ENCODE results near the gene MINDY4B. TPM values are rescaled to one million over a fixed set of nuclear protein-coding genes. Genes with fewer than 3 reads are reported as not detected.

MINDY4B gene
- total RNA-seq, 1 donor from 2014 or later: not detected

GRCh38 chr3:150902988-150903387 is 2.3 kb downstream of the MINDY4B start:
- Mint-ChIP-seq H3K27me3 (no peaks in the 10 kb centered on the region), H3K4me3 (ENCODE audit: low read depth) (no peak overlapping the region), H3K9me3 (ENCODE audit: low read depth) (no peaks in the 10 kb centered on the region), H3K27ac (no peak overlapping the region), H3K36me3 (ENCODE audit: insufficient read depth) (no peaks in the 10 kb centered on the region), H3K4me1 (ENCODE audit: low read depth) (no peaks in the 10 kb centered on the region)
- no peak for TF ChIP-seq CTCF (IDR thresholded peaks at IDR 0.05; ENCODE audit: unreplicated experiment)
- DNase-seq (ENCODE audit: low spot score, unreplicated experiment): no peak

GRCh38 chr3:150901793-150902192 is 3.4 kb downstream of the MINDY4B start:
- no peak for TF ChIP-seq CTCF (IDR thresholded peaks at IDR 0.05; ENCODE audit: unreplicated experiment)

GRCh38 chr3:150899141-150899540 is 6.1 kb downstream of the MINDY4B start:
- Mint-ChIP-seq H3K9me3 (ENCODE audit: low read depth) (no peaks in the 10 kb centered on the region), H3K36me3 (ENCODE audit: insufficient read depth) (no peaks in the 10 kb centered on the region), H3K4me1 (ENCODE audit: low read depth) (no peaks in the 10 kb centered on the region), H3K4me3 (ENCODE audit: low read depth) (no peak overlapping the region), H3K27ac (no peak overlapping the region), H3K27me3 (peaks cover 3% of the 10 kb centered on the region)
- no peak for DNase-seq (ENCODE audit: low spot score, unreplicated experiment)
- TF ChIP-seq CTCF (IDR thresholded peaks at IDR 0.05; ENCODE audit: unreplicated experiment): no peak

More at GRCh38 chr3:150901793-150902192, 3.4 kb downstream of the MINDY4B start:
- no peak overlapping the region for H3K27ac Mint-ChIP-seq
- H3K9me3 Mint-ChIP-seq (ENCODE audit: low read depth): no peaks in the 10 kb centered on the region
- H3K27me3 Mint-ChIP-seq: no peaks in the 10 kb centered on the region
- no peak overlapping the region for H3K4me3 Mint-ChIP-seq (ENCODE audit: low read depth)
- H3K4me1 Mint-ChIP-seq (ENCODE audit: low read depth): no peaks in the 10 kb centered on the region
- no peak for DNase-seq (ENCODE audit: low spot score, unreplicated experiment)
- H3K36me3 Mint-ChIP-seq (ENCODE audit: insufficient read depth): no peaks in the 10 kb centered on the region

- no peak for DNase-seq (ENCODE audit: low spot score, unreplicated experiment)
- Mint-ChIP-seq H3K27ac (no peak overlapping the region), H3K9me3 (ENCODE audit: low read depth) (no peaks in the 10 kb centered on the region), H3K4me1 (ENCODE audit: low read depth) (no peaks in the 10 kb centered on the region), H3K27me3 (peaks cover 3% of the 10 kb centered on the region), H3K4me3 (ENCODE audit: low read depth) (no peak overlapping the region), H3K36me3 (ENCODE audit: insufficient read depth) (no peaks in the 10 kb centered on the region)
- TF ChIP-seq CTCF (IDR thresholded peaks at IDR 0.05; ENCODE audit: unreplicated experiment): no peak
These were observed 7.0 kb downstream of the MINDY4B start for GRCh38 chr3:150898046-150898754.

GRCh38 chr3:150897592-150897991 is 7.6 kb downstream of the MINDY4B start:
- H3K36me3 Mint-ChIP-seq (ENCODE audit: insufficient read depth): no peaks in the 10 kb centered on the region
- no peaks in the 10 kb centered on the region for H3K4me1 Mint-ChIP-seq (ENCODE audit: low read depth)

More at GRCh38 chr3:150897592-150897991, 7.6 kb downstream of the MINDY4B start:
- TF ChIP-seq CTCF (IDR thresholded peaks at IDR 0.05; ENCODE audit: unreplicated experiment): no peak
- Mint-ChIP-seq H3K27me3 (peaks cover 3% of the 10 kb centered on the region), H3K9me3 (ENCODE audit: low read depth) (no peaks in the 10 kb centered on the region), H3K27ac (no peak overlapping the region), H3K4me3 (ENCODE audit: low read depth) (no peak overlapping the region)
- DNase-seq (ENCODE audit: low spot score, unreplicated experiment): no peak

All from progenitor cell of endocrine pancreas (in vitro differentiated cells).